ENCODE data around the gene ABCC1. TPM values are rescaled to one million over a fixed set of nuclear protein-coding genes. Genes with fewer than 3 reads are reported as not detected.

ABCC1 gene
- total and polyA plus RNA-seq, 2 experiments from 2014 or later = 7.0 to 9.3 TPM

- no peak overlapping the region for H3K27ac ChIP-seq
- no peak overlapping the region for H3K4me2 ChIP-seq
- TF ChIP-seq, protein P1, sequence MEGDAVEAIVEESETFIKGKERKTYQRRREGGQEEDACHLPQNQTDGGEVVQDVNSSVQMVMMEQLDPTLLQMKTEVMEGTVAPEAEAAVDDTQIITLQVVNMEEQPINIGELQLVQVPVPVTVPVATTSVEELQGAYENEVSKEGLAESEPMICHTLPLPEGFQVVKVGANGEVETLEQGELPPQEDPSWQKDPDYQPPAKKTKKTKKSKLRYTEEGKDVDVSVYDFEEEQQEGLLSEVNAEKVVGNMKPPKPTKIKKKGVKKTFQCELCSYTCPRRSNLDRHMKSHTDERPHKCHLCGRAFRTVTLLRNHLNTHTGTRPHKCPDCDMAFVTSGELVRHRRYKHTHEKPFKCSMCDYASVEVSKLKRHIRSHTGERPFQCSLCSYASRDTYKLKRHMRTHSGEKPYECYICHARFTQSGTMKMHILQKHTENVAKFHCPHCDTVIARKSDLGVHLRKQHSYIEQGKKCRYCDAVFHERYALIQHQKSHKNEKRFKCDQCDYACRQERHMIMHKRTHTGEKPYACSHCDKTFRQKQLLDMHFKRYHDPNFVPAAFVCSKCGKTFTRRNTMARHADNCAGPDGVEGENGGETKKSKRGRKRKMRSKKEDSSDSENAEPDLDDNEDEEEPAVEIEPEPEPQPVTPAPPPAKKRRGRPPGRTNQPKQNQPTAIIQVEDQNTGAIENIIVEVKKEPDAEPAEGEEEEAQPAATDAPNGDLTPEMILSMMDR (IDR thresholded peaks at IDR 0.05; ENCODE audit: poor library complexity) = no peak
- TF ChIP-seq EZH2phosphoT487 (IDR thresholded peaks at IDR 0.05; ENCODE audit: low read depth, severe bottlenecking, unreplicated experiment) = no peak
- TF ChIP-seq EZH2 (IDR thresholded peaks at IDR 0.05; ENCODE audit: borderline replicate concordance) = no peak
- H3K4me1 ChIP-seq (ENCODE audit: insufficient read depth) = peaks cover 12% of the 10 kb centered on the region
- no peaks in the 10 kb centered on the region for H3K36me3 ChIP-seq (replicated peaks; ENCODE audit: insufficient read depth, low read depth)
- no peak for DNase-seq (ENCODE audit: low spot score)
- peaks cover 29% of the 10 kb centered on the region for H3K79me2 ChIP-seq
- H2AFZ ChIP-seq = no peak overlapping the region
- WGBS (ENCODE audit: low lambda C conversion rate, missing lambda C conversion rate) = 91% methylated on average over 4 of the region's 4 CpGs
- no peaks in the 10 kb centered on the region for H4K20me1 ChIP-seq (ENCODE audit: insufficient read depth, poor library complexity, severe bottlenecking)
- no peaks in the 10 kb centered on the region for H3K27me3 ChIP-seq
- H3K9me2 ChIP-seq (replicated peaks; ENCODE audit: insufficient read depth) = no peaks in the 10 kb centered on the region
- H3K4me3 ChIP-seq = no peak overlapping the region
- H3K9me3 ChIP-seq (ENCODE audit: low read depth) = no peaks in the 10 kb centered on the region
Observed at GRCh38 chr16:15947983-15948509, 1.4 kb upstream of the ABCC1 start.

- 78% methylated on average over 18 of the region's 18 CpGs for WGBS (ENCODE audit: low lambda C conversion rate, missing lambda C conversion rate)
- H4K20me1 ChIP-seq (ENCODE audit: insufficient read depth, poor library complexity, severe bottlenecking) = no peaks in the 10 kb centered on the region
Observed at GRCh38 chr16:15948532-15949209, 745 bp upstream of the ABCC1 start.

GRCh38 chr16:15950161-15950854, 892 bp downstream of the ABCC1 start:
- TF ChIP-seq EZH2phosphoT487 (IDR thresholded peaks at IDR 0.05; ENCODE audit: low read depth, severe bottlenecking, unreplicated experiment) (no peak), EZH2 (IDR thresholded peaks at IDR 0.05; ENCODE audit: borderline replicate concordance) (no peak)
- TF ChIP-seq, protein P1 (IDR thresholded peaks at IDR 0.05; ENCODE audit: poor library complexity) = no peak
- peaks cover 45% of the 10 kb centered on the region for H3K79me2 ChIP-seq
- peak overlapping the region; percentile 90 for H3K4me3 ChIP-seq
- H3K36me3 ChIP-seq (replicated peaks; ENCODE audit: insufficient read depth, low read depth) = no peaks in the 10 kb centered on the region
- no peaks in the 10 kb centered on the region for H3K9me2 ChIP-seq (replicated peaks; ENCODE audit: insufficient read depth)
- 6% methylated on average over 18 of the region's 18 CpGs for WGBS (ENCODE audit: low lambda C conversion rate, missing lambda C conversion rate)
- H4K20me1 ChIP-seq (ENCODE audit: insufficient read depth, poor library complexity, severe bottlenecking) = no peaks in the 10 kb centered on the region
- H3K27me3 ChIP-seq = no peaks in the 10 kb centered on the region
- no peaks in the 10 kb centered on the region for H3K9me3 ChIP-seq (ENCODE audit: low read depth)
- H3K27ac ChIP-seq = peak overlapping the region; percentile 3
- peak overlapping the region; percentile 91 for H3K4me2 ChIP-seq
- DNase-seq (ENCODE audit: low spot score) = peak; percentile 36
- H3K4me1 ChIP-seq (ENCODE audit: insufficient read depth) = peaks cover 12% of the 10 kb centered on the region
- H2AFZ ChIP-seq = peak overlapping the region; percentile 51

More at GRCh38 chr16:15948532-15949209, 745 bp upstream of the ABCC1 start:
- DNase-seq (ENCODE audit: low spot score) = no peak
- peak overlapping the region; percentile 83 for H2AFZ ChIP-seq
- no peak overlapping the region for H3K27ac ChIP-seq
- no peaks in the 10 kb centered on the region for H3K36me3 ChIP-seq (replicated peaks; ENCODE audit: insufficient read depth, low read depth)
- H3K4me2 ChIP-seq = peak overlapping the region; percentile 89
- H3K79me2 ChIP-seq = peaks cover 35% of the 10 kb centered on the region
- no peaks in the 10 kb centered on the region for H3K9me2 ChIP-seq (replicated peaks; ENCODE audit: insufficient read depth)
- peaks cover 12% of the 10 kb centered on the region for H3K4me1 ChIP-seq (ENCODE audit: insufficient read depth)
- H3K27me3 ChIP-seq = no peaks in the 10 kb centered on the region
- TF ChIP-seq EZH2 (IDR thresholded peaks at IDR 0.05; ENCODE audit: borderline replicate concordance) (no peak), EZH2phosphoT487 (IDR thresholded peaks at IDR 0.05; ENCODE audit: low read depth, severe bottlenecking, unreplicated experiment) (no peak)
- TF ChIP-seq, protein P1 (IDR thresholded peaks at IDR 0.05; ENCODE audit: poor library complexity) = no peak
- H3K4me3 ChIP-seq = peak overlapping the region; percentile 57
- no peaks in the 10 kb centered on the region for H3K9me3 ChIP-seq (ENCODE audit: low read depth)
